IPS-18c (cell line): Measurements from ENCODE around the gene NABP2.

ENCODE experiments used
- H3K4me3 ChIP-seq: 2 replicates; pipeline ENCODE4 v1.7.0; 2013; ENCODE audit warnings: low read depth, mild to moderate bottlenecking, low read length, moderate library complexity; ENCODE audit not compliant: insufficient read depth
- H3K9me3 ChIP-seq: one replicate; pipeline ENCODE4 v1.6.1; 2013; ENCODE audit warnings: mild to moderate bottlenecking, low read length, moderate library complexity; ENCODE audit not compliant: control insufficient read depth, insufficient read depth

The NABP2 gene

GRCh38 chr12:56234746-56235436, 10.7 kb downstream of the NABP2 start:
- Histone ChIP-seq H3K4me3 (no peak overlapping the region), H3K9me3 (no peaks in the 10 kb centered on the region)

- H3K4me3 ChIP-seq, result no peak overlapping the region
Observed at GRCh38 chr12:56236091-56236490, 11.9 kb downstream of the NABP2 start.

DNA sequence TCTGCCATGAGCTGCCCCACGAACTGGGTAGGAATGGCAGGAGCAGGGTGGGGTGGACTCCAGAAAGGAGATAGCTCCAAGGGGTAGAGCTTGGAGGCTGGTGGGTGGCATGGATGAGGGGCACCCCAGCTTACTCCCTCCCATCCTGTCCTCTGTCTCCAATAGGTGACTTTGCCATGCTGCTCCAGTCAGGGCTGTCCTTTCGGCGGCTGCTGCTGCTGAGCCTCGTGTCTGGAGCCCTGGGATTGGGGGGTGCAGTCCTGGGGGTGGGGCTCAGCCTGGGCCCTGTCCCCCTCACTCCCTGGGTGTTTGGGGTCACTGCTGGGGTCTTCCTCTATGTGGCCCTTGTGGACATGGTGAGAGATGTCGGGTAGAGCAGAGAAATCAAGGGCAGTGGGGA, 12.8 kb downstream of the NABP2 start:
- Histone ChIP-seq H3K4me3 (no peak overlapping the region), H3K9me3 (no peaks in the 10 kb centered on the region)

More at GRCh38 chr12:56236091-56236490, 11.9 kb downstream of the NABP2 start:
- no peaks in the 10 kb centered on the region for H3K9me3 ChIP-seq

DNA sequence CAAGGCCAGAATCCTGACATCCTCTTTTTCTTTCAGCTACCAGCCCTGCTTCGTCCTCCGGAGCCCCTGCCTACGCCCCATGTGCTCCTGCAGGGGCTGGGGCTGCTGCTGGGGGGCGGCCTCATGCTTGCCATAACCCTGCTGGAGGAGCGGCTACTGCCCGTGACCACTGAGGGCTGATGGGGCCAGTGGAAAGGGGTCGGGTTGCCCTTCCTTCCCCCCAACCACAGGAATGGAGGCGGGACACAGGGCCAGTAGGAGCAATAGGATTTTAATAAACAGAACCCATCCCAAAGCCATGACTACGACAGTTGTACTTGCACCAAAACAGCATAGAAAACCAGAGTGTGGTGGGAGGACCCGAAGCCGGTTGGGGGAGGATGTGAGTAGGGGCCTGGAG, 13.4 kb downstream of the NABP2 start:
- H3K4me3 ChIP-seq, result no peak overlapping the region
- no peaks in the 10 kb centered on the region for H3K9me3 ChIP-seq

- no peaks in the 10 kb centered on the region for H3K9me3 ChIP-seq
- no peak overlapping the region for H3K4me3 ChIP-seq
Observed at GRCh38 chr12:56241424-56242303, 17.5 kb downstream of the NABP2 start.

GRCh38 chr12:56242986-56243385, 18.8 kb downstream of the NABP2 start:
- Histone ChIP-seq H3K4me3 (no peak overlapping the region), H3K9me3 (no peaks in the 10 kb centered on the region)

- Histone ChIP-seq H3K9me3 (no peaks in the 10 kb centered on the region), H3K4me3 (no peak overlapping the region)
Observed at GRCh38 chr12:56243731-56244181, 19.6 kb downstream of the NABP2 start.

- Histone ChIP-seq H3K4me3 (no peak overlapping the region), H3K9me3 (no peaks in the 10 kb centered on the region)
Observed at GRCh38 chr12:56244494-56244893, 20.4 kb downstream of the NABP2 start.

GRCh38 chr12:56247923-56248322, 23.8 kb downstream of the NABP2 start:
- no peak overlapping the region for H3K4me3 ChIP-seq
- no peaks in the 10 kb centered on the region for H3K9me3 ChIP-seq

GRCh38 chr12:56248711-56249110, 24.6 kb downstream of the NABP2 start:
- H3K9me3 ChIP-seq, result no peaks in the 10 kb centered on the region
- no peak overlapping the region for H3K4me3 ChIP-seq

- Histone ChIP-seq H3K9me3 (no peaks in the 10 kb centered on the region), H3K4me3 (no peak overlapping the region)
Observed at GRCh38 chr12:56252649-56253048, 28.5 kb downstream of the NABP2 start.

- no peak overlapping the region for H3K4me3 ChIP-seq
- no peaks in the 10 kb centered on the region for H3K9me3 ChIP-seq
Observed at GRCh38 chr12:56253091-56253490, 28.9 kb downstream of the NABP2 start.

GRCh38 chr12:56255671-56256070, 31.5 kb downstream of the NABP2 start:
- Histone ChIP-seq H3K9me3 (no peaks in the 10 kb centered on the region), H3K4me3 (no peak overlapping the region)

- no peaks in the 10 kb centered on the region for H3K9me3 ChIP-seq
- peak overlapping the region; percentile 71 for H3K4me3 ChIP-seq
Observed at GRCh38 chr12:56256326-56256960, 32.3 kb downstream of the NABP2 start.

DNA sequence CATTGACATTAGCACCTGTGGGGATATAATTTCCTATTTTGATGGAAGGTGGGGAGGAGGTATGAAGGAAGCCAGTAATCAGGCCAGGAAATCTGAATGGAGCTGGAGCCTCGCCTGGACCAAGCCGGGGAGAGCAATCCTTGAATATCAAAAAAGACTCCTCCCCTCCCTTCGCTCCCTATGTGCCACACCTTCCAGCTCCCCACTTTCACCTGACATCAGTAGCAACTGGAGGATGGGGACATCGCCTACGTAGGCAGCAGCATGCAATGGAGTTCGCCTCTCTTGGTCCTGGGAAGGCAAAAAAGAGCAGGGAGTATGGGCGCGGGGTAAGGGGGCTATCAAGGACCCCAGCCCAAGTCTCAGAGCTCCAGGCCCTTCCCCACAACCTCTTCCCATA, 32.9 kb downstream of the NABP2 start:
- H3K4me3 ChIP-seq, result peak overlapping the region; percentile 71
- H3K9me3 ChIP-seq, result no peaks in the 10 kb centered on the region

- H3K9me3 ChIP-seq, result no peaks in the 10 kb centered on the region
Observed at GRCh38 chr12:56257491-56258067, 33.4 kb downstream of the NABP2 start.

GRCh38 chr12:56258068-56258819, 34.1 kb downstream of the NABP2 start, which contains the start of gene ANKRD52:
ANKRD52 (minus strand) TSS chr12:56258384; CDS start chr12:56258269, 115 bp downstream.
- H3K9me3 ChIP-seq, result no peaks in the 10 kb centered on the region
- peak within 1 kb of the TSS; percentile 71 for H3K4me3 ChIP-seq

More at GRCh38 chr12:56257491-56258067, 33.4 kb downstream of the NABP2 start:
- H3K4me3 ChIP-seq, result peak overlapping the region; percentile 71
